ENCODE measurements around the gene PIM1. TPM values are rescaled to one million over a fixed set of nuclear protein-coding genes. Genes with fewer than 3 reads are reported as not detected.
"Not testable (repeated sequence)": the region's sequence is repeated elsewhere in the genome, so short reads cannot be mapped to it uniquely, and the experiment has no call there.

PIM1 gene
- polyA plus RNA-seq, 2 donors = 174 to 178 TPM

GRCh38 chr6:37128863-37129443 is 41.0 kb upstream of the PIM1 start:
- not testable (repeated sequence) for H3K36me3 ChIP-seq (ENCODE audit: control insufficient read depth in 2 of 2, insufficient read depth in 2 of 2, low read length in 1 of 2); H3K4me3 ChIP-seq (ENCODE audit: low read depth in 1 of 2, low read length in 2 of 2); H3K4me1 ChIP-seq (ENCODE audit: control insufficient read depth in 2 of 2, insufficient read depth in 2 of 2, low read length in 1 of 2); H3K9me3 ChIP-seq (ENCODE audit: control insufficient read depth in 2 of 2, insufficient read depth in 1 of 2, low read depth in 1 of 2, low read length in 1 of 2); H3K27me3 ChIP-seq (ENCODE audit: control insufficient read depth in 1 of 2, insufficient read depth in 2 of 2, low read length in 2 of 2); H3K27ac ChIP-seq (ENCODE audit: low read depth in 2 of 2, low read length in 1 of 2)
- 89 to 93% methylated on average over 12 of the region's 12 CpGs for WGBS, 2 donors

GRCh38 chr6:37129566-37129965 is 40.4 kb upstream of the PIM1 start:
- no peaks in the 10 kb centered on the region for H3K9me3 ChIP-seq (ENCODE audit: control insufficient read depth in 2 of 2, insufficient read depth in 1 of 2, low read depth in 1 of 2, low read length in 1 of 2)
- H3K36me3 ChIP-seq (ENCODE audit: control insufficient read depth in 2 of 2, insufficient read depth in 2 of 2, low read length in 1 of 2) = no peaks in the 10 kb centered on the region
- H3K4me1 ChIP-seq (ENCODE audit: control insufficient read depth in 2 of 2, insufficient read depth in 2 of 2, low read length in 1 of 2) = peaks cover 0 to 7% of the 10 kb centered on the region in 2 donors
- WGBS, 2 donors = 96 to 97% methylated on average over 5 of the region's 5 CpGs
- H3K27me3 ChIP-seq (ENCODE audit: control insufficient read depth in 1 of 2, insufficient read depth in 2 of 2, low read length in 2 of 2) = no peaks in the 10 kb centered on the region
- H3K4me3 ChIP-seq (ENCODE audit: low read depth in 1 of 2, low read length in 2 of 2) = no peak overlapping the region
- no peak overlapping the region for H3K27ac ChIP-seq (ENCODE audit: low read depth in 2 of 2, low read length in 1 of 2)

- 25 to 38% methylated on average over 3 of the region's 3 CpGs for WGBS, 2 donors
- Histone ChIP-seq H3K27me3 (ENCODE audit: control insufficient read depth in 1 of 2, insufficient read depth in 2 of 2, low read length in 2 of 2) (no peaks in the 10 kb centered on the region), H3K36me3 (ENCODE audit: control insufficient read depth in 2 of 2, insufficient read depth in 2 of 2, low read length in 1 of 2) (no peaks in the 10 kb centered on the region), H3K9me3 (ENCODE audit: control insufficient read depth in 2 of 2, insufficient read depth in 1 of 2, low read depth in 1 of 2, low read length in 1 of 2) (no peaks in the 10 kb centered on the region), H3K27ac (ENCODE audit: low read depth in 2 of 2, low read length in 1 of 2) (peak overlapping the region; percentile 91 to 97), H3K4me3 (ENCODE audit: low read depth in 1 of 2, low read length in 2 of 2) (no peak overlapping the region), H3K4me1 (ENCODE audit: control insufficient read depth in 2 of 2, insufficient read depth in 2 of 2, low read length in 1 of 2) (peaks cover 0 to 10% of the 10 kb centered on the region in 2 donors)
Measured at GRCh38 chr6:37130704-37131103, 39.2 kb upstream of the PIM1 start.

- Histone ChIP-seq H3K9me3 (ENCODE audit: control insufficient read depth in 2 of 2, insufficient read depth in 1 of 2, low read depth in 1 of 2, low read length in 1 of 2) (no peaks in the 10 kb centered on the region), H3K27me3 (ENCODE audit: control insufficient read depth in 1 of 2, insufficient read depth in 2 of 2, low read length in 2 of 2) (no peaks in the 10 kb centered on the region), H3K36me3 (ENCODE audit: control insufficient read depth in 2 of 2, insufficient read depth in 2 of 2, low read length in 1 of 2) (no peaks in the 10 kb centered on the region), H3K4me3 (ENCODE audit: low read depth in 1 of 2, low read length in 2 of 2) (peak overlapping the region; percentile 7 to 21), H3K4me1 (ENCODE audit: control insufficient read depth in 2 of 2, insufficient read depth in 2 of 2, low read length in 1 of 2) (peaks cover 0 to 10% of the 10 kb centered on the region in 2 donors), H3K27ac (ENCODE audit: low read depth in 2 of 2, low read length in 1 of 2) (peak overlapping the region; percentile 91 to 97)
- 33 to 37% methylated on average over 15 of the region's 15 CpGs for WGBS, 2 donors
Measured at GRCh38 chr6:37131104-37131959, 38.6 kb upstream of the PIM1 start.

GRCh38 chr6:37131960-37132253 is 38.0 kb upstream of the PIM1 start:
- no peaks in the 10 kb centered on the region for H3K9me3 ChIP-seq (ENCODE audit: control insufficient read depth in 2 of 2, insufficient read depth in 1 of 2, low read depth in 1 of 2, low read length in 1 of 2)
- no peaks in the 10 kb centered on the region for H3K36me3 ChIP-seq (ENCODE audit: control insufficient read depth in 2 of 2, insufficient read depth in 2 of 2, low read length in 1 of 2)
- peak overlapping the region; percentile 91 to 97 for H3K27ac ChIP-seq (ENCODE audit: low read depth in 2 of 2, low read length in 1 of 2)
- H3K4me3 ChIP-seq (ENCODE audit: low read depth in 1 of 2, low read length in 2 of 2) = no peak overlapping the region
- H3K4me1 ChIP-seq (ENCODE audit: control insufficient read depth in 2 of 2, insufficient read depth in 2 of 2, low read length in 1 of 2) = peaks cover 0 to 10% of the 10 kb centered on the region in 2 donors
- no peaks in the 10 kb centered on the region for H3K27me3 ChIP-seq (ENCODE audit: control insufficient read depth in 1 of 2, insufficient read depth in 2 of 2, low read length in 2 of 2)

GRCh38 chr6:37134036-37134395 is 35.9 kb upstream of the PIM1 start:
- no peak overlapping the region for H3K4me3 ChIP-seq (ENCODE audit: low read depth in 1 of 2, low read length in 2 of 2)
- H3K36me3 ChIP-seq (ENCODE audit: control insufficient read depth in 2 of 2, insufficient read depth in 2 of 2, low read length in 1 of 2) = no peaks in the 10 kb centered on the region
- no peaks in the 10 kb centered on the region for H3K27me3 ChIP-seq (ENCODE audit: control insufficient read depth in 1 of 2, insufficient read depth in 2 of 2, low read length in 2 of 2)
- H3K4me1 ChIP-seq (ENCODE audit: control insufficient read depth in 2 of 2, insufficient read depth in 2 of 2, low read length in 1 of 2) = peaks cover 0 to 10% of the 10 kb centered on the region in 2 donors
- peak overlapping the region; percentile 93 to 95 for H3K27ac ChIP-seq (ENCODE audit: low read depth in 2 of 2, low read length in 1 of 2)
- no peaks in the 10 kb centered on the region for H3K9me3 ChIP-seq (ENCODE audit: control insufficient read depth in 2 of 2, insufficient read depth in 1 of 2, low read depth in 1 of 2, low read length in 1 of 2)
- WGBS, 2 donors = 71 to 76% methylated on average over 8 of the region's 8 CpGs

- H3K4me1 ChIP-seq (ENCODE audit: control insufficient read depth in 2 of 2, insufficient read depth in 2 of 2, low read length in 1 of 2) = peaks cover 0 to 10% of the 10 kb centered on the region in 2 donors
- WGBS, 2 donors = 52 to 58% methylated on average over 11 of the region's 11 CpGs
- no peaks in the 10 kb centered on the region for H3K9me3 ChIP-seq (ENCODE audit: control insufficient read depth in 2 of 2, insufficient read depth in 1 of 2, low read depth in 1 of 2, low read length in 1 of 2)
- H3K27ac ChIP-seq (ENCODE audit: low read depth in 2 of 2, low read length in 1 of 2) = peak overlapping the region; percentile 93 to 95
- H3K36me3 ChIP-seq (ENCODE audit: control insufficient read depth in 2 of 2, insufficient read depth in 2 of 2, low read length in 1 of 2) = no peaks in the 10 kb centered on the region
- no peak overlapping the region for H3K4me3 ChIP-seq (ENCODE audit: low read depth in 1 of 2, low read length in 2 of 2)
- H3K27me3 ChIP-seq (ENCODE audit: control insufficient read depth in 1 of 2, insufficient read depth in 2 of 2, low read length in 2 of 2) = no peaks in the 10 kb centered on the region
Measured at GRCh38 chr6:37134396-37135191, 35.4 kb upstream of the PIM1 start.

- H3K9me3 ChIP-seq (ENCODE audit: control insufficient read depth in 2 of 2, insufficient read depth in 1 of 2, low read depth in 1 of 2, low read length in 1 of 2) = no peaks in the 10 kb centered on the region
- H3K27me3 ChIP-seq (ENCODE audit: control insufficient read depth in 1 of 2, insufficient read depth in 2 of 2, low read length in 2 of 2) = no peaks in the 10 kb centered on the region
- H3K36me3 ChIP-seq (ENCODE audit: control insufficient read depth in 2 of 2, insufficient read depth in 2 of 2, low read length in 1 of 2) = no peaks in the 10 kb centered on the region
- H3K4me3 ChIP-seq (ENCODE audit: low read depth in 1 of 2, low read length in 2 of 2) = no peak overlapping the region
- WGBS, 2 donors = 69 to 72% methylated on average over 9 of the region's 9 CpGs
- H3K4me1 ChIP-seq (ENCODE audit: control insufficient read depth in 2 of 2, insufficient read depth in 2 of 2, low read length in 1 of 2) = peaks cover 0 to 10% of the 10 kb centered on the region in 2 donors
- peak overlapping the region; percentile 26 to 67 for H3K27ac ChIP-seq (ENCODE audit: low read depth in 2 of 2, low read length in 1 of 2)
Measured at GRCh38 chr6:37135835-37136694, 33.9 kb upstream of the PIM1 start.

- Histone ChIP-seq H3K27me3 (ENCODE audit: control insufficient read depth in 1 of 2, insufficient read depth in 2 of 2, low read length in 2 of 2) (no peaks in the 10 kb centered on the region), H3K36me3 (ENCODE audit: control insufficient read depth in 2 of 2, insufficient read depth in 2 of 2, low read length in 1 of 2) (no peaks in the 10 kb centered on the region), H3K9me3 (ENCODE audit: control insufficient read depth in 2 of 2, insufficient read depth in 1 of 2, low read depth in 1 of 2, low read length in 1 of 2) (no peaks in the 10 kb centered on the region), H3K4me3 (ENCODE audit: low read depth in 1 of 2, low read length in 2 of 2) (no peak overlapping the region), H3K27ac (ENCODE audit: low read depth in 2 of 2, low read length in 1 of 2) (peak overlapping the region; percentile 66 to 69), H3K4me1 (ENCODE audit: control insufficient read depth in 2 of 2, insufficient read depth in 2 of 2, low read length in 1 of 2) (peaks cover 0 to 6% of the 10 kb centered on the region in 2 donors)
- WGBS, 2 donors = 61 to 77% methylated on average over 7 of the region's 7 CpGs
Measured at GRCh38 chr6:37136821-37137200, 33.1 kb upstream of the PIM1 start.
